Left forelimb (tissue), 1 donor: ENCODE measurements around the gene FRMD4A.
"Not testable (repeated sequence)": the region's sequence is repeated elsewhere in the genome, so short reads cannot be mapped to it uniquely, and the experiment has no call there.

Experiments
- DNase-seq: peaks from one replicate; pipeline ENCODE4 v3.0.0-alpha.2; 2018; ENCODE audit warnings: low spot score

Gene FRMD4A

DNA sequence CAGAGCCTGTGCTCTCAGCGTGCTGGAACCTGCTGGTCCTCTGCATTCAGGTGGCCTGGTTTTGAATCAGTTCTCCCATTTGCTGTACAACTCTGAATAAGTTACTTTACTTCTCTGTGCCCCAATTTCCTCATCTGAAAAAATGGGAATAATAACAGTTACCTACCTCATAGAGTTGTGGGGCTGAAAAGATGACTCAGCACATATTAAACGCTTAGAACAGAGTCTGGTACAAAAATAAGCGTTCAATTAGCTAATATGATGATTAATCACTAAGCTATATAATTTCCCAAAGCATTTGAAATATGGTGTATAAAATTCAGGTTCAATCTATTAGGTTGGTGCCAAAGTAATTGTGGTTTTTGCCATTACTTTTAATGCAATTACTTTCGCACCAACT is 484.8 kb downstream of the FRMD4A start:
- no peak for DNase-seq

DNA sequence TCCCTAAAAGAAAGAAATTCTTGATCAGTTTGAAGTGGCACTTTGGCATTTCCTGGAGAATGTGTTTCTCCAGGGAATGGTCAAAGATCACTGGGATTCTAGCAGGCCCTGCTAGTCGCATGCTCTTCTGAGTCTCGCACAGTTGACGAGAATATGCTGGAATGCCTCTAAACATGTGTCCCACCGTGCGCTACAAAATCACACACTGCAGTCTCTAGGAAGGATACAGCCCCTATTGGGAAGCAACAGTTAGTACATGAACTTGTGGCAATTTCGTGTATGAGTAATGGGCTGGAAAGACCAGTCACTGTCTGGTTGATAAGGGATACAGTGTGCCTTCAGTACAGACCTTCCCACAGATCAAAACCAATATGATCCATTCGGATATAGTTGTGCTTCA is 486.1 kb downstream of the FRMD4A start:
- no peak for DNase-seq

DNA sequence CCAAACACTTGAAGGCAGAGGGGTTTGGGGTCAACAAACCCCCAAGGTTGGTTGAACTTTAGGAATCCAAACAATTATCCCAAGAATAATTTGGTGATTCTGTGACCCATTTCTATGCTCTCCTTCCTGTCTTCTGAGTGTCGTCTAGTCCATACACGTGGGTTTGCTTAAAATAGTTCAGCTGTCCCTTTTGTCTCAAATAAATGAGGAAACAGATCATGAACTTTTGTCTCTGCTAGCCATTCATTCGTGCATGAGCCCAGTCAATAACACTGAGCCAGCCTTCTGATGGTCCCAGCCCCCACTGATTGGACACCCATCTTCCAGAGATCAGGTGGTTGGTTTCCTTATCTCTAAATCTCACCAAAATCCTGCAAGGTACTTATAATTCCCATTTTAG is 488.6 kb downstream of the FRMD4A start:
- no peak for DNase-seq

DNA sequence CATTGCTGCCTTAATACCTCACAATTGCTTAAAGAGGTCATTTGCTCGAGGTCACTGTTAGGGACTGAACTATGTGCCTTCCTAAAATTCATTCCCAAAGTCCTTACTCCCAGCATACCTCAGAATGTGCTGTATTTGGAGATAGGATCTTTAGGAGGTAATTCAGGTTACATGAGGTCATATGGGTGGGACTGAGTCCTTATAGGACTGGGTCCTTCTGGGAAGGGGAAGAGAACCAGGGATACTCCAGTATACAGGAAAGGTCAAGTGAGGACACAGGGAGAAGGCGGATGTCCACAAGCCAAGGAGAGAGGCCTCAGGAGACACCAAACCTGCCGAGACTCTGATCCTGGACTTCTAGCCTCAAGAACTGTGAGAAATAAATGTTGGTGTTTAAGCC is 490.7 kb downstream of the FRMD4A start:
- no peak for DNase-seq

DNA sequence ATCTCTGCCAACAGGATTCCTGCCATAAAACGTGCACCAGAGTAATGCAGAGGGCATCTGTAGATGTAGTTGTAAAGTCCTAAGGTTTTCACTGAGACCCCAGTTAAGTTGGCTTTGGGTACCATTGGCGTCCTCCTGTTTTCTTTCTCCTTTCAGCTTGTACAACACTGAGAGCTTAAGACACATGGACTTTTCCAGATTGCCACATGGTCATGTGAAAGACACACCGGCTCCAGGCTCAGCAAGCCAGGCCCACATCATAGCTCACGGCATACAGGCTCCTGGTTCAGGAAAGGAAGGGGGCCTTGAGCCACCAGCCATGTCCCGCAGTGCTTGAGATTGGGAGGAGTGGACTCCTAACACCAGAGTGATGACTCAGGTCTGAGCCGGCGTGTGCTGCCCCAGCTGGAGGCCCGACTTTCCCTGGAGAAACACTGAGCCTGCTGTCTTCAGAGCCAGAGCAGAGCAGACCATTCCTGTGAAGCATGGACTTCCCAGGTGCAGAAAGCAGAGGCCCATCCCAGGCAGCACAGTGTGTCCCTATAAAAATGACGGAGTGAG is 491.2 kb downstream of the FRMD4A start:
- DNase-seq = no peak

DNA sequence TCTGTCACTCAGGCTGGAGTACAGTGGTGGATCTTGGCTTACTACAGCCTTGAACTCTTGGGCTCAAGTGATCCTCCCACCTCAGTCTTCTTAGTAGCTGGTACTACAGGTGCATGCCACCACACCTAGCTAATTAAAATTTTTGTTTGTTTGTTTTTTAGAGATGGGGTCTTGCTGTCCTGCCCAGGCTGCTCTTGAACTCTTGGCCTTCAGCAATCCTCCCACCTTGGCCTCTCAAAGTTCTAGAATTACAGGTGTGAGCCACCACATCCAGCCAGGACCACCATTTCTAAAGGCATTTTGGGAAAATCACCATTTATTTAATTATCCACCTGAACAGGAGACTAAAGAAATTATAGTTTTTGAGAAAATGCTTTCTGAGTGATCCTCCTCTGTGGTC is 491.7 kb downstream of the FRMD4A start:
- no peak for DNase-seq

DNA sequence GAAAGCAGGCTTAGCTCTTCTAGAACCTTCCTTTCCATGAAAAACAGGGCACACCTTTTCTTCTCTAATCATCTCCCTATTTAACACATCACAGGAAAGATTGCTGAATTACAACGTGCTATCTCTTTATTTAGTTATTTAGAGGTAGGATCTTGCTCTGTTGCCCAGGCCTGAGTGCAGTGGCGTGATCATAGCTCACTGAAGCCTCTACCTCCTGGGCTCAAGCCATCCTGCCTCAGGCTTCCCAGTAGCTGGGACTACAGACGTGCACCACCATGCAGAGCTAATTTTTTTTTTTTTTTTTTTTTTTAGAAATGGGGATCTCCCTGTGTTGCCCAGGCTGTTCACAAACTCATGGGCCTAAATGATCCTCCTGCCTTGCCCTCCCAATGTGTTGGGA is 492.8 kb downstream of the FRMD4A start:
- no peak for DNase-seq

DNA sequence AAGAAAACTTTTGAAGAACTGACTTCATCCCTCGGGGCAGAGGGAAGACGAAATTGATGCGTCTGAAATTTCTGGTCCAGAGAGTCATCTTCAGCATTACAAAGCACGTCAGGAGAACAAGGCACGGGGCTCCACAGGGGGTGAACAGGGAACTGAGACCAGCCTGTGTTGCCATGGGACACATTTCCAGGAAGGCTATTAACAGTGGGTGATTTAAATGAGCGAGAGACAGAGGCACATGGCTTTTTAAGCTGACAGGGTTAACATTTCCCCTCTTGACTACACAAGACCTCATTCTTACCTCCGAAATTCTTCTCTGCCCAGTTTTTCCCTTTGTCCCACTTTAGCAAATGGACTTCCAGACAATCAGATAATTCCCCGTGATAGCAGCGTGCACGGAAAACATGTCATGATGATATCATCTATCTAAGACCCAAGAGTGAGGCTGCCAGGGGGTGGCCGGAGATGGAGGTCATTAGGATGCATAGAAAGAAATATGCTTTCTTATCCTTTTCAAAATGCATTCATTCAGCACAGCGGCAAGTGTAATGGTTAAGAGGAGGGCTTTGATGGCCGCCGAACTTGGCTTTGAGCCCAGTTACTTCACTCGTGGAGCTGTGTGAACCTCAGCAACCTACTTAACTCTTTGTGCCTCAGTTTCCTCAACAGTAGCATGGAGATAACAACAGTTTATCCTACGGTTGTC is 496.0 kb downstream of the FRMD4A start:
- DNase-seq = no peak

DNA sequence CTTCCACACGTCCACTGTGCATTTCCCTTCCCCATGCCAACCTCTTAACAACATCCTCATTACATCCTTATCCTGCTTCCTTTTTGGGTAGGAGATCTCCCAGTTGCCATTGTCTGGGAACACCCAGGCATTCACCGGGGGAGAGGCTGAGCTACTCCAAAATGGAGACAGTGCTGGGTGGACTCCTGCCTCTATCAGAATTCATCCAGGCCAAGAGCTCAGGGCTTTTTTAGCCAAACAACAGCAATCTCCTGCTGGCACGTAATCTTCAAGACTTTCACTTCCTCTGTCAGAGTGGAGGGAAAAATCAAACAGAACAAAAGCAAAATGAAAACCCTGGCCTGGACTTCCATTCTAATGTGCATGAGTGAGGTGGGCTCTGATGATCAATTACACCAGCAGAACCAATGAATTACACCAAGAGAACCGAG is 499.0 kb downstream of the FRMD4A start:
- no peak for DNase-seq

DNA sequence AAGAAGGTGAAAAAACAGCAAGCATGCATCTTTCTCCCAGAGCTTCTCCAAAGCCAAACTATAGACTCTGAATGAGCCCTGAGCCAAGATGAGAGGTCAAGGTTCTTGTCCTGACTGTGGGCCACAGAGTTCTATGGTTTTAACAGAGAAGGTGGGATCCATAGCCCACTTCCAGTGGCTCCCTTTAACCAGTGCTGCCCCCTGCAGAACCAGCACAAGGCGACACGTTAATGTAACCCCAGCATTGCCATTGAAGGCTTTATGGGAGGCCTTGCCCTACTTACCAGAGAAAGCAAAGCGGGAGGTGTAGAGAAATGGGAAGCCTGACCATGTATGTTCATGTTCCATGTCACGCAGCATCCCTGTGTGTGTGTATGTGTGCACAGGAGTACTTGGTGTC is 500.3 kb downstream of the FRMD4A start:
- no peak for DNase-seq

DNA sequence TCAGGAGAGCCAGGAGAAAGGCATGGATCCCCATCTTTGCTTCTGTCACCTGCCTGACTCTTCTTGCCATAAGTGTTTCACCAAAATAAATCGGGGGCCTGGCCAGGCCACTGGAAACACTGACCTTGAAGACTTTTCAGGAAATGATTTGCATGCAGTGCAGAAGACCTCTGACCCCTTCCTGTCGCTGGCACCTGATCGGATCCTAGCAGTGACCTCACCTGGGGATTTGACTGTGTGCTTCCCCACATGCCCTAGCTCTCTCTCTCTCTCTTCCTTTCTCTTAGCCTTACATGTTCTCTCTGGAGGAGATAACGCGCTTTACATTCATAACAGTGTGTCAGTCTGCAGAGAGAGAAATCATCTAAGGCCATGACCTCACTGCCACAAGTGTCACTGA is 500.9 kb downstream of the FRMD4A start:
- DNase-seq = no peak

DNA sequence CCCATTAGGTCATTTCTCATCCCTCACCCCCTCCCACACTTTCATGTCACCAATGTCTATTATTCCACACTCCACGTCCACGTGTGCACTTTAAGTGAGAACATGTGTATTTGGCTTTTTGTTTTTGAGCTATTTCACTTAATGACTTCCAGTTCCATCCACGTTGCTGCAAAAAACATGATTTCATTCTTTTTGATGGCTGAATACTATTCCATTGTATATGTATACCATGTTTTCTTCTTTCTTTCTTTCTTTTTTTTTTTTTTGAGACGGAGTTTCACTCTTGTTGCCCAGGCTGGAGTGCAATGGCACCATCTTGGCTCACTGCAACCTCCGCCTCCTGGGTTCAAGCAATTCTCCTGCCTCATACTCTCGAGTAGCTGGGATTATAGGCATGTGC is 502.4 kb downstream of the FRMD4A start:
- not testable (repeated sequence) for DNase-seq

DNA sequence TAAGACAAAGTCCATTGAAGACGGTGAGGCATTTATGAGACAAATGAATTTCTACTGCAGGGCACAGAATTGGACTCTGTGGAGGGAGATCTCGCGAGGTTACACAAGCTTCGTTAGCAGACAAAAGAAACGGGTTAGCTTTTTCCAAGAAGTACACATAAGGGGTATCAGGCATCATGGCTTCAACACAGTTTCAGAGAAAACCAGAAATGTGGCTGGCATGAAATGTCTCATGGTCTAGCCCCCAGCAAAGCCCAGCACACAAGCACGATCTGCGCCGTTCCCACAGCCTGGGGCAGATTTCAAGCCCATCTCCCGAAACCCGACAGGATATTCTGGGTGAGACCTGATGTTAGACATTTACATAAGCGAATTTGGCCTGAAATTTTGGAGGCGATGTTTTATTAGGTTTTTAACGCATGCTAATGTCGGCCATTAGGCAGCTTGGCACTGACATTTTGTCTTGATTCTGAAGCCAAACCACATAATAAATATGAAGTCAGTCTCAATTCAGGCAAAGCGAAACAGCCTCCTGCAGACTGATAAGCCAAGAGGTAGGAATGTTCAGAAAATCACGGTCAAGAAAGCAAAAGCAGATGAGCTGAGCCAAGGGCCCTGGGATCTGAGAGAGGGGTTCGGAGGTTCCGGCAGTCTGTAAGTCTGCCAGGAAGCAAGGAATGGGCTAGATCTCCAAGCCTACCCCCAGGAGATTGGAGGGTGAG is 503.5 kb downstream of the FRMD4A start:
- DNase-seq = no peak

DNA sequence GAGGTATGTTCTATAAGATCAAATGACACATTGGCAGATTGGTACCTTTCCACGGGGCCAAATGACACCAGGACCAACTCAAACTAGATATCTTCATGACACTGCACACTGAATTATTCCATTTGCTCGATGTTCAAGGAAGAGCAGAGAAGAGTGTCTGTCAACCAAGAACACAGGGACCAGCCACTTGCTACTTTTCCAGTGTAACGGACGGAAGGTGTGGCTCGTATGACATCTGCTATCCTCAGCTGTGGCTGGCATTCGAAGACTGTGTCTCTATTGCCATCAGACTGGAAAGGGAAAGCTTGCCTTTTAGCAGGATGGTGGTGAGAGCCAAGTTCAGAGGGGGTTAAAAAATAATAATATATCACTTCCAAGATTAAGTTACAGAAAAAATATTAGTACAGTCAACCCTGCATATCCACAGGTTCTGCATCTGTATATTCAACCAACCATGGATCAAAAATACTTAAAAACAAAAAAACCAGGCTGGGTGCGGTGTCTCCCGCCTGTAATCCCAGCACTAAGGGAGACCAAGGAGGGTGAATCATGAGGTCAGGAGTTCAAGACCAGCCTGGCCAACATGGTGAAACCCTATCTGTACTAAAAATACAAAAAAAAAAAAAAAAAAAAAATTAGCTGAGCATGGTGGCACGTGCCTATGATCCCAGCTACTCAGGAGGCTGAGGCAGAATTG is 506.9 kb downstream of the FRMD4A start:
- DNase-seq = no peak

DNA sequence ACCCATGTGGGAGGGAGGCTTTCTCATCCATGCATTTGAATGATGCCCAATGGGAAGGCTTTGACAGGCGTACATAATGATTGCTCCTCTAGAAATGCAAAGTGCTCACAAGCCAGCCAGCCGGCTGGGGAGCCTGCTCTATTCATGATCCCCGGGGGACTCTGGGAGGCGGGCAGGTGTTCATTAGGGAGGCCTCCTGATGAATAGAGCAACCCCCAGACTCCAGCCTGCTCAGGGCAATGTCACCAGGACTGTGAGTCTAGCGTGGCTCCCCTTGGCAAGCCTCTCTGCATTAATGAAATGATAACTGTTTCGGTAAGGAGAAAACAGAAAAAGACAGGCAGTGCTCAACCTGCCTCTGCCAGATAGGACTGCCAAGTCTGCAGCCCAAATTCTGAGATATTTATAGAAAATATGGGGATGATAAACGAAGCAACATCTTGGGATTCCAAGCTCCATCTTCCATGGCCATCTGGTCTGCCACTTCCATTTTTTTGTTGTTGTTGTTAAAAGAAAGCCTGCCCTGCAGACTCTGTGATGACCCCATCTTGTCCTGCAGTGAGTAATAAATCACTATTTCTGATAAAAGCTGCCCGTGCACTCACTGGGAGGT is 507.5 kb downstream of the FRMD4A start:
- DNase-seq = no peak

DNA sequence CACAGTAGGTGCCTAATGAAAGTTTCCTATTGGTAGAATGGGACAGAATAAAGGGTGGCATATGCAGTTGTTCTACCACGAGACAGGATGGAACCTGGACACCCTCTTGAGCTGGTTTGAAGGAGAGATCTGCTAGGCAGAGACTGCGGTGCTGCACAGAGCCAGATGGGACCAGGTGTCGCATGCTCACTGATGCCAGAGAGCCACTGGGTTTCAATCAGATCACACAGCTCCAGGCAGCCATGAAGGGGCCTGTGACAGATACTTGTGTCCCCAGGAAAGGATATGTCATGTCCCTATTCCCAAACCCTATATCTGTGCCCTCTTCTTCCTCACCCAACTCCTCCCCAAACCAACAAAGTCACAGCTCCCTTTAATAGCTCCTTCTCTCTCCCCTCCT is 508.2 kb downstream of the FRMD4A start:
- no peak for DNase-seq

DNA sequence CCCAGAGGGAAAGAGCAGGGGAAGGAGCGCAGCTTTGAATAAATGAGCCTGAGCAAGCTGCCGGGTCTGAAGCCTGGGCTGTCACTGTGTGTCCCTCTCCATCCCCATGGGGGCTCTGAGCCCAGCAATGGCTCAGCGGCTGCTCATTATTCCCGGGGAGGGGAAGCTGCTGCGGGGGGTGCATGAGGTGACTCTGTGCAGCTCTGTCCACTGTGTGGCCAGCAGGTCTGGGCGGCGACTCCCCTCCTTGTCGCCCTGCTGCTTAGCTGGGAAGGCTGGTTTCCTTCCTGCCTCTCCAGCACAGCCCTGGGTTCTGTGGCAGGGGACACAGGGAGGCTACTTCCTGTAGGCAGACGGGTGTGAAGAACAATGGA is 509.8 kb downstream of the FRMD4A start:
- DNase-seq = no peak

DNA sequence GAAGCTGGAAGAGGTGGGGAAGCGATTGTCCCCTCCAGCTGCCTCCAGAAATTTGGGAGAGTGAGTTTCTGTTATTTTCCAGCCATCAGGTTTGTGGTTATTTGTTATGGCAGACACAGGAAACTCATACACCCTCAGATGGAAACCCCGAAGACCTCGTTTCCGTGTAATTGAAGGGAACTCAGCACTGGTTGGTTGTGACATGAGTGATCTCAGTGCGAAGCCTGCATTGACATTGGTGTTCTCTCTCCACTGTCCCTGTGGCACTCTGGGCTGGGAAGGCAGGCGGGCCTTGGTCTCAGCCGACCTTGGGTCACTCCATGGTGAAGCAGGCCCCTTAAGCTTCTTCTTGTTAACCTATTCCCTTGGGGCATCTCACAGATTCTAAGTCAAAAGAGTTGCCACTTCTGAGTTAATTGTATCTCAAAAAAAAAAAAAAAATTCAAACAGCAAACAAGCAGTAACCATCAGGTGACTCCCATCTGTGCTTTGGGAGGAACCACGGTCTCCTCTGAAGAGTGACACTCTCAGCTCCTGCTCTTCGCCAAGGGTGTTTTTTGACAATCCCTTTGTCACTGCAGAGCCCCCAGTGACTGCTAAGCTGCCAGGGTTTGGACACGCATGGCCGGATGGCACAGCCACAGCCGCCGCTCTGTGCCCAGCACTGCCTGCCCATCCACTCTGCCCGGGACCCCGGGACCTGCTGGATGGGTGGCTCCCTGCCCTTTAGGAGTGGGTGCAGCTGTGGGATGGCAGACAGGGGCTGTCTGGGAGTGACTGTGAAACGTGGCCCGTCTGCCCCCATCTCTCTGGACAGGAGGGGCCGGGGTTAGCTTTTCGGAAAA is 510.4 kb downstream of the FRMD4A start:
- no peak for DNase-seq

DNA sequence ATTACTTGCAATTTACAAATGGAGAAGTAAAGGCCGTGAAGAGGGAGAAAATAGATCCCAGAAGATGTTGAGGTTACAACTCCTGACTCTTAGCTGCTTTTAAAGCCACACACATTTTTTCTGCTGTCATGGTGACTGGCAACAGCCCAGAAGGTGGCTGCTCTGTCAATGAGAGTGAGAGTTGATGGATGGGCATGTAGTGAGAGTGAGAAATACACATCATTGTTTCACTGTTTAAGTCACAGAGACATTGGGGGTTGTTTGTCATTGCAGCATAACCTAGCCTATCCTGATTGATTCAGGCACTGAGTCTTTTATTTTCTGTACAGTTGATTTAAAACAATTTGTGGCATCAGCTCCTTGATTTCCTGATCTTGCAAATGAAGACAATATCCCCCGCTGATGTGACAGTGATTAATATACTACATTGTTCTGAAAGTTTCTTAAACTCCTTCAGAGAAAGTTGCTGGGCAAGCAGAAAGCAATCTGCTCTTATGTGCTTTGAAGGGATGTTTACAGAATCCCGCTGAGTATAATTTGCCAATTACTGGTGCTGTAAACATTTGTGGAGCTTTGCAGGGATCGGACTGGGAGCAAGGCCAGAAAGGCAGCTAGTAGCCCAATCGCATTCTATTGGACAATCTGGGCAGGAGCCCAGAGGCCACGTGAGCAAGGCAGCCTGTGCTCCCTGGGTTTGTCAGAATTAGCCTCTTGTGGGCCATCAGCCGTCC is 514.4 kb downstream of the FRMD4A start:
- no peak for DNase-seq

DNA sequence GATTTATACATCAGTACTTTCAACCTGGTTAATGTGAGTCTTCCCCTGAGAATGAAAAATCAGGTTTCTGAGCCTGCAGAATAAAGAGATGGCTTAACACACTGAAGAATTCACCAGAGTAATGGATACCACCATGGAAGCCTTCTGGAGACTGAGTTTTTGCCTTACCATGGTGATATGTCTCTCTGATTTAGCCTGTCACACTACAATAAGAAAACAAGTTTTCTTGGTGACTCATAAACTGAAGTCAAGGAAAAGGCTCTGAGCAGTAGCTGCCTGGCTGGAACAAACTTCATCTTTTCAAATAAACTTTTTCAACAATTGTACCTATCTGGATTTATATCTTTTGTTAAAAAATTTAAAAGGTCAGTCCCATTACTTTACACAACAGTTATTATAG is 515.0 kb downstream of the FRMD4A start:
- no peak for DNase-seq

DNA sequence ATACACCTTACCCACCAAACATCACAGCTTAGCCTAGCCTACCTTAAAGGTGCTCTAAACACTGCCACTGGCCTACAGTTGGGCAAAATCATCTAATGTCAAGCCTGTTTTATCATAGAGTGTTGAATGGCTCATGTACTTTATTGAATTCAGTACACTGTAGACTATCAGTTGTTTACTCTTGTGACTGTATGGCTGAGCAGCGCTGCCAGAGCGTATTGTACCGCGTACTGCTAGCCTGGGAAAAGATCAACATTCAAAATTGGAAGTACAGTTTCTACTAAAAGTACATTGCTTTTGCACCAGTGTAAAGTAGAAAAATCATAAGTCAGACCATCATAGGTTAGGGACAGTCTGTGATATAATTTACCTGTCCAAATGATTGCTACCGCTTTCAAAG is 517.2 kb downstream of the FRMD4A start:
- no peak for DNase-seq
